IPS-15b (cell line): Measurements from ENCODE around the gene CCDC141.
"Not testable (repeated sequence)": the region's sequence is repeated elsewhere in the genome, so short reads cannot be mapped to it uniquely, and the experiment has no call there.

Source experiments
- H3K27me3 ChIP-seq: one replicate; pipeline ENCODE4 v1.6.1; 2013; ENCODE audit warnings: low read length; ENCODE audit not compliant: control insufficient read depth, insufficient read depth
- H3K36me3 ChIP-seq: one replicate; pipeline ENCODE4 v1.6.1; 2013; ENCODE audit warnings: low read length; ENCODE audit not compliant: control insufficient read depth, insufficient read depth
- H3K4me1 ChIP-seq: one replicate; pipeline ENCODE4 v1.6.1; 2013; ENCODE audit warnings: mild to moderate bottlenecking, low read length; ENCODE audit not compliant: control insufficient read depth, insufficient read depth
- H3K4me3 ChIP-seq: one replicate; pipeline ENCODE4 v1.5.1; 2013; ENCODE audit warnings: low read depth, low read length
- H3K9ac ChIP-seq: one replicate; pipeline ENCODE4 v1.6.1; 2013; ENCODE audit warnings: low read depth, mild to moderate bottlenecking, low read length
- H3K9me3 ChIP-seq: one replicate; pipeline ENCODE4 v1.6.1; 2013; ENCODE audit warnings: mild to moderate bottlenecking, low read length; ENCODE audit not compliant: control insufficient read depth, insufficient read depth

The CCDC141 gene

DNA sequence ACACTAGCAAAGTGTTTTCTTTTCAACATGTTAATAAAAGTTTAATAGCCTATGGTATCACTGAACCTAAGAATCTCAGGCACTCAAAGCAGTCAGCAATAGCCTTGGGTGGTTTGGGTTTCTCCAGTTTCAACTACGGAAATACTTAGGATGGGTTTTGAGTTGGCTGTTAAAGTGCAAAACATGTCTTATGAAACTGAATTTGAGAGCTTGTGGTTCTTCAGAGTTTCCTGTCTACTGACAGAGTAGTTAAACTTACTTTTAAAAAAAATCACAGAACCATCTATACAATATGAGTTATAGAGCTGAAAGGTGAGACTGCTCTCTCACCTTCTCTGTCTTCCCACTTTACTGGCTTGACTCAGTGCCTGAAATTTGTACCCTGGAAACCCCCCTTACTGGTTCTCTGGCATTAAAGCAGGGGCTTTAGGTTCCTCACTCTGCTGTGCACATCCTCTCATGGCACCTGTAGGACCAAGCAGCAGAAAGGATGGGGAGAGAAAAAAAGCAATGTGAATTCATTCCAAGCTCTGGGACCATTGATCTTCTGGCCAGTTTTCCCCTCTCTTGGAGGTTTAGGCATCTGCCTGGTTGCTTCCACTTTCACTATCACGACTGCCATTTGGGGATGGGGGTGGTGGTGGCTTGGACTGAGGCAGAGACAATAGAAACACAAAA lies 18.1 kb downstream of the CCDC141 start:
- Histone ChIP-seq H3K9ac (no peak overlapping the region), H3K9me3 (peaks cover 11% of the 10 kb centered on the region), H3K4me1 (peaks cover 11% of the 10 kb centered on the region), H3K36me3 (no peaks in the 10 kb centered on the region), H3K4me3 (no peak overlapping the region), H3K27me3 (no peaks in the 10 kb centered on the region)

DNA sequence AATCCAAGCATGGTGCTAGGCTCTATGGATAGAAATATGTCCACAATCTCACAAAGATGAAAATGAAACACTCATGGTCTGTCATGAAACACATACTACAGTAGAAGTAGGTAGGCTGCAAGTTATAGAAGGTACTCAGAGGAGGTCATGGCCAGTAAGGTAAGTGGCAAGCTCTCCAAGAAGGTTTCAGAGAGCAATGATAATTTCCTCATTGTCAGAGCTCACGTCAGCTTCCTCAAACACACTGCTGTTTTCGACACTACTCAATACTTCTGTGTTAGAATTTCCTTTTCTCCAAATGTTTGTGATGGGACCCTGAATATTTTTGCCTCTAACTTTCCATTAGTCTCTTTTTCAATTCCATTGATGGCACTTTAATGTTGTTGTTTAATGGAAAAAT lies 25.5 kb downstream of the CCDC141 start:
- Histone ChIP-seq H3K9me3 (peaks cover 14% of the 10 kb centered on the region), H3K4me3 (no peak overlapping the region), H3K9ac (no peak overlapping the region), H3K36me3 (peaks cover 4% of the 10 kb centered on the region), H3K27me3 (no peaks in the 10 kb centered on the region), H3K4me1 (no peaks in the 10 kb centered on the region)

- Histone ChIP-seq H3K9ac (no peak overlapping the region), H3K27me3 (no peaks in the 10 kb centered on the region), H3K36me3 (peaks cover 4% of the 10 kb centered on the region), H3K9me3 (peaks cover 8% of the 10 kb centered on the region), H3K4me3 (no peak overlapping the region), H3K4me1 (no peaks in the 10 kb centered on the region)
Observed at GRCh38 chr2:179022685-179023084, 27.3 kb downstream of the CCDC141 start.

- peaks cover 2% of the 10 kb centered on the region for H3K9me3 ChIP-seq
- H3K4me1 ChIP-seq = no peaks in the 10 kb centered on the region
- no peak overlapping the region for H3K9ac ChIP-seq
Observed at GRCh38 chr2:179021258-179021657, 28.7 kb downstream of the CCDC141 start.

DNA sequence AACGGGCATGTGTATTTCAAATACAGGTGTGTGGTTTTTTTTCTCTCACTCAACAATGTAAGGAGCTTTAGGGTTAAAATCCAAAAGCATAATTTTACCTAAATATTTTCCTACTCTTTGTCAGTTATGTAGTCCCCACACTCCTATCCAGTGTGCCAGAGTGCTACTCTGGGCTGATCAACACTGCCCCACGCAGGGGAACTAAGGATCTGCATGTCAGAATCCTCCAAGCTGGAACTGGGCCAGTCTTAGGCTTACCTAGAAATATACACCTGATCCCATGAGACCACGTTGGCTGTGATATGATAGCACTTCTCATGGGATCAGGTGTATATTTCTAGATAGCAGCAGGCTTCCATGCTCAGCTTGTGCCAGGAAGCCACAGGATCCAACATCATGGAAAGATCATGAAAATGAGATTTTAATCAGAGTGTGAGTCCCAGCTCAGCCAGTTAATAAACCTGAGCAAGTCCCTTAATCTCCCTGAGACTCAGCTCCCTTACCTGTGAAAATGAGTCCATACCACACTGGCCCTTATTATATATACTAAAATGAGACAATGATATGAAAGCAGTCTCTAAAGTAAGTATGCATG lies 29.7 kb downstream of the CCDC141 start:
- no peaks in the 10 kb centered on the region for H3K9me3 ChIP-seq
- H3K9ac ChIP-seq = no peak overlapping the region
- no peaks in the 10 kb centered on the region for H3K27me3 ChIP-seq
- H3K4me3 ChIP-seq = no peak overlapping the region
- no peaks in the 10 kb centered on the region for H3K36me3 ChIP-seq
- H3K4me1 ChIP-seq = no peaks in the 10 kb centered on the region

More at GRCh38 chr2:179021258-179021657, 28.7 kb downstream of the CCDC141 start:
- no peak overlapping the region for H3K4me3 ChIP-seq
- H3K36me3 ChIP-seq = peaks cover 2% of the 10 kb centered on the region
- H3K27me3 ChIP-seq = no peaks in the 10 kb centered on the region

- Histone ChIP-seq H3K9me3 (no peaks in the 10 kb centered on the region), H3K4me3 (no peak overlapping the region), H3K27me3 (no peaks in the 10 kb centered on the region), H3K4me1 (no peaks in the 10 kb centered on the region), H3K9ac (no peak overlapping the region), H3K36me3 (no peaks in the 10 kb centered on the region)
Observed at GRCh38 chr2:179019260-179019659, 30.7 kb downstream of the CCDC141 start.

GRCh38 chr2:179017773-179018357 lies 32.1 kb downstream of the CCDC141 start:
- Histone ChIP-seq H3K9ac (no peak overlapping the region), H3K36me3 (no peaks in the 10 kb centered on the region), H3K9me3 (no peaks in the 10 kb centered on the region), H3K27me3 (no peaks in the 10 kb centered on the region), H3K4me1 (no peaks in the 10 kb centered on the region), H3K4me3 (no peak overlapping the region)

DNA sequence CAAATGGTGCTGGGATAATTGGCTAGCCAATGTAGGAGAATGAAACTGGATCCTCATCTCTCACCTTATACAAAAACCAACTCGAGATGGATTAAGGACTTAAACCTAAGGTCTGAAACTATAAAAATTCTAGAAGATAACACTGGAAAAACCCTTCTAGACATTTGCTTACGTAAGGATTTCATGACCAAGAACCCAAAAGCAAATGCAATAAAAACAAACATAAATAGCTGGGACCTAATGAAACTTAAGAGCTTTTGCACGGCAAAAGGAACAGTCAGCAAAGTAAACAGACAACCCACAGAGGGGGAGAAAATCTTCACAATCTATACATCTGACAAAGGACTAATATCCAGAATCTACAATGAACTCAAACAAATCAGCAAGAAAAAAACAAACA lies 35.7 kb downstream of the CCDC141 start:
- H3K36me3 ChIP-seq, H3K9ac ChIP-seq, H3K4me1 ChIP-seq, H3K4me3 ChIP-seq, H3K9me3 ChIP-seq, H3K27me3 ChIP-seq: not testable (repeated sequence)

- H3K9ac ChIP-seq = no peak overlapping the region
- H3K36me3 ChIP-seq = no peaks in the 10 kb centered on the region
- no peaks in the 10 kb centered on the region for H3K9me3 ChIP-seq
- no peak overlapping the region for H3K4me3 ChIP-seq
- no peaks in the 10 kb centered on the region for H3K4me1 ChIP-seq
- no peaks in the 10 kb centered on the region for H3K27me3 ChIP-seq
Observed at GRCh38 chr2:179005976-179006375, 44.0 kb downstream of the CCDC141 start.

- Histone ChIP-seq H3K4me3 (no peak overlapping the region), H3K9ac (no peak overlapping the region), H3K4me1 (no peaks in the 10 kb centered on the region), H3K9me3 (no peaks in the 10 kb centered on the region), H3K27me3 (no peaks in the 10 kb centered on the region), H3K36me3 (no peaks in the 10 kb centered on the region)
Observed at GRCh38 chr2:178999476-178999875, 50.5 kb downstream of the CCDC141 start.

- peaks cover 4% of the 10 kb centered on the region for H3K9me3 ChIP-seq
- no peaks in the 10 kb centered on the region for H3K36me3 ChIP-seq
- no peaks in the 10 kb centered on the region for H3K4me1 ChIP-seq
- no peaks in the 10 kb centered on the region for H3K27me3 ChIP-seq
- no peak overlapping the region for H3K9ac ChIP-seq
- H3K4me3 ChIP-seq = no peak overlapping the region
Observed at GRCh38 chr2:178998539-178998938, 51.4 kb downstream of the CCDC141 start.

GRCh38 chr2:178997477-178997876 lies 52.5 kb downstream of the CCDC141 start:
- peaks cover 7% of the 10 kb centered on the region for H3K9me3 ChIP-seq

More at GRCh38 chr2:178997477-178997876, 52.5 kb downstream of the CCDC141 start:
- Histone ChIP-seq H3K27me3 (no peaks in the 10 kb centered on the region), H3K36me3 (no peaks in the 10 kb centered on the region), H3K9ac (no peak overlapping the region), H3K4me3 (no peak overlapping the region), H3K4me1 (no peaks in the 10 kb centered on the region)
